H1 (cell line): ENCODE data around the gene MRI1. TPM values are rescaled to one million over a fixed set of nuclear protein-coding genes. Genes with fewer than 3 reads are reported as not detected.

Source experiments
- CTCF ChIA-PET: fragments of 300-600 bp; sonication (Branson Sonifier 250); formaldehyde crosslinking; loops from one replicate; lab custom pipeline; 2021; ENCODE audit not compliant: partially characterized antibody; lab: Charles Lee
- POLR2A ChIA-PET: fragments of 300-600 bp; sonication (Branson Sonifier 250); formaldehyde crosslinking; loops from one replicate; lab custom pipeline; 2021; ENCODE audit warnings: inconsistent platforms; ENCODE audit not compliant: partially characterized antibody; lab: Charles Lee
- DNase-seq, 2 experiments: peaks; one replicate each; pipeline versions ENCODE4 v3.0.0 to v3.0.0-alpha.2; 2010 to 2022; ENCODE audit warnings: low spot score in 2 of 2, low read depth in 1 of 2, mixed read lengths in 1 of 2
- FAIRE-seq: peaks from 2 replicates; lab custom pipeline; 2011; peaks lifted over from hg19 to GRCh38; lab: Jason Lieb, UNC
- H2AFZ ChIP-seq: 2 replicates; pipeline ENCODE4 v1.8.1; 2012; ENCODE audit warnings: low read length, inconsistent platforms
- H2AK5ac ChIP-seq: 2 replicates; pipeline ENCODE4 v1.6.1; 2013; ENCODE audit warnings: low read depth, low read length
- H2BK120ac ChIP-seq: replicated peaks from 2 replicates; pipeline ENCODE3; 2013; ENCODE audit warnings: low read depth, low read length, inconsistent platforms
- H2BK12ac ChIP-seq: 2 replicates; pipeline ENCODE4 v1.6.1; 2013; ENCODE audit warnings: low read depth, low read length
- H2BK15ac ChIP-seq: 2 replicates; pipeline ENCODE4 v1.6.1; 2013; ENCODE audit warnings: low read length
- H2BK20ac ChIP-seq: 2 replicates; pipeline ENCODE4 v1.6.1; 2013; ENCODE audit warnings: low read length
- H2BK5ac ChIP-seq: 2 replicates; pipeline ENCODE4 v1.6.1; 2013; ENCODE audit warnings: low read depth, low read length
- H3K14ac ChIP-seq: 2 replicates; pipeline ENCODE4 v1.6.1; 2013; ENCODE audit warnings: inconsistent platforms; ENCODE audit not compliant: insufficient read length
- H3K18ac ChIP-seq: 2 replicates; pipeline ENCODE4 v1.6.1; 2013; ENCODE audit warnings: low read length; ENCODE audit errors: extremely low read depth
- H3K23ac ChIP-seq: 2 replicates; pipeline ENCODE4 v1.6.1; 2013; ENCODE audit warnings: inconsistent platforms; ENCODE audit not compliant: insufficient read length
- H3K23me2 ChIP-seq: 2 replicates; pipeline ENCODE4 v1.6.1; 2013; ENCODE audit warnings: low read depth, low read length
- H3K27ac ChIP-seq: 2 replicates; pipeline ENCODE4 v1.6.1; 2011; ENCODE audit warnings: low read depth, low read length, inconsistent platforms
- H3K27me3 ChIP-seq, 4 experiments: replicated peaks in 1 of 4; 1 replicate in 1 of 4; 2 replicates in 3 of 4; pipeline versions ENCODE4 v1.6.1 to v1.8.1; 2011 to 2013; ENCODE audit warnings: low read length in 3 of 4, mild to moderate bottlenecking in 3 of 4, inconsistent platforms in 2 of 4, mixed read lengths in 2 of 4, moderate library complexity in 1 of 4; ENCODE audit not compliant: control insufficient read depth in 3 of 4, insufficient read depth in 3 of 4; ENCODE audit errors: extremely low read depth in 1 of 4
- H3K36me3 ChIP-seq, 4 experiments: 2 replicates each; pipeline versions ENCODE4 v1.6.1 to v1.8.1; 2011 to 2013; ENCODE audit warnings: mild to moderate bottlenecking in 4 of 4, low read length in 3 of 4, moderate library complexity in 2 of 4, control low read depth in 1 of 4, inconsistent platforms in 1 of 4; ENCODE audit not compliant: insufficient read depth in 4 of 4, control insufficient read depth in 2 of 4
- H3K4ac ChIP-seq: replicated peaks from 2 replicates; pipeline ENCODE3; 2013; ENCODE audit warnings: low read length, low read depth, mixed read lengths, inconsistent platforms; ENCODE audit not compliant: insufficient read length
- H3K4me1 ChIP-seq, 4 experiments: replicated peaks in 1 of 4; 1 replicate in 1 of 4; 2 replicates in 3 of 4; pipeline versions ENCODE4 v1.6.1 to v1.8.1; 2011 to 2013; ENCODE audit warnings: low read length in 3 of 4, inconsistent platforms in 2 of 4, mixed read lengths in 1 of 4; ENCODE audit not compliant: insufficient read depth in 4 of 4, control insufficient read depth in 3 of 4
- H3K4me2 ChIP-seq, 2 experiments: 2 replicates each; pipeline versions ENCODE4 v1.6.1 to v1.8.1; 2011 to 2013; ENCODE audit warnings: low read depth in 2 of 2, low read length in 2 of 2, control low read depth in 1 of 2, inconsistent platforms in 1 of 2, mild to moderate bottlenecking in 1 of 2; ENCODE audit not compliant: insufficient read depth in 1 of 2
- H3K4me3 ChIP-seq, 4 experiments: fragments of 200-600, 300-600 bp in 1 of 4; sonication (generic), shearing (Covaris generic), sonication (Bioruptor Twin) in 1 of 4; 2 replicates each; pipeline versions ENCODE4 v1.5.1 to v1.8.1; 2011 to 2016; ENCODE audit warnings: low read length in 4 of 4, low read depth in 3 of 4, control low read depth in 2 of 4, inconsistent platforms in 2 of 4, mild to moderate bottlenecking in 2 of 4, mixed read lengths in 1 of 4, moderate library complexity in 1 of 4; ENCODE audit not compliant: insufficient read depth in 2 of 4; ENCODE audit errors: extremely low read depth in 1 of 4
- H3K56ac ChIP-seq: replicated peaks from 2 replicates; pipeline ENCODE3; 2013; ENCODE audit warnings: low read depth, mild to moderate bottlenecking, mixed read lengths, low read length, inconsistent platforms; ENCODE audit not compliant: insufficient read length
- H3K79me1 ChIP-seq: 2 replicates; pipeline ENCODE4 v1.6.1; 2013; ENCODE audit warnings: low read depth, low read length, control low read depth
- H3K79me2 ChIP-seq, 2 experiments: 2 replicates each; pipeline versions ENCODE4 v1.6.1 to v1.8.1; 2012 to 2013; ENCODE audit warnings: low read length in 2 of 2, mild to moderate bottlenecking in 2 of 2, inconsistent platforms in 1 of 2; ENCODE audit not compliant: insufficient read depth in 2 of 2, control insufficient read depth in 1 of 2
- H3K9ac ChIP-seq, 4 experiments: replicated peaks in 1 of 4; 1 replicate in 1 of 4; 2 replicates in 3 of 4; pipeline versions ENCODE4 v1.6.1 to v1.8.1; 2011 to 2013; ENCODE audit warnings: low read depth in 3 of 4, low read length in 3 of 4, control low read depth in 2 of 4, mild to moderate bottlenecking in 2 of 4, moderate library complexity in 2 of 4, inconsistent platforms in 1 of 4; ENCODE audit errors: extremely low read depth in 1 of 4
- H3K9me3 ChIP-seq, 2 experiments: 2 replicates each; pipeline versions ENCODE4 v1.6.1 to v1.8.1; 2012 to 2013; ENCODE audit warnings: mild to moderate bottlenecking in 2 of 2, moderate library complexity in 2 of 2, control low read depth in 1 of 2, inconsistent platforms in 1 of 2, low read depth in 1 of 2, low read length in 1 of 2, mixed read lengths in 1 of 2; ENCODE audit not compliant: insufficient read depth in 2 of 2
- H4K20me1 ChIP-seq, 2 experiments: replicated peaks in 1 of 2; 2 replicates each; pipeline versions ENCODE3 to v1.8.1; 2011 to 2013; ENCODE audit warnings: inconsistent platforms in 2 of 2, low read length in 2 of 2, mild to moderate bottlenecking in 1 of 2; ENCODE audit not compliant: insufficient read depth in 2 of 2, control insufficient read depth in 1 of 2
- H4K5ac ChIP-seq: 2 replicates; pipeline ENCODE4 v1.6.1; 2013; ENCODE audit warnings: low read length, low read depth, mixed read lengths, inconsistent platforms; ENCODE audit not compliant: insufficient read length
- H4K8ac ChIP-seq: 2 replicates; pipeline ENCODE4 v1.8.0; 2013; ENCODE audit warnings: mild to moderate bottlenecking, moderate library complexity, low read length, inconsistent platforms; ENCODE audit not compliant: insufficient read depth; ENCODE audit errors: extremely low read depth
- H4K91ac ChIP-seq: replicated peaks from 2 replicates; pipeline ENCODE3; 2013; ENCODE audit warnings: low read length, mixed read lengths, inconsistent platforms; ENCODE audit not compliant: insufficient read length
- BACH1 ChIP-seq: IDR thresholded peaks from 2 replicates; pipeline ENCODE4 v1.6.1; 2012; ENCODE audit warnings: low read length, improper control_type of control experiment
- BRCA1 ChIP-seq: IDR thresholded peaks from 2 replicates; pipeline ENCODE4 v1.6.1; 2012; ENCODE audit warnings: low read depth, low read length, improper control_type of control experiment
- CBX5 ChIP-seq: fragments of 300-800, 300-1000 bp; sonication (generic); IDR thresholded peaks from 2 replicates; pipeline ENCODE4 v1.7.1; 2016; ENCODE audit warnings: antibody characterized with exemption, low read length, low read depth
- CEBPB ChIP-seq: IDR thresholded peaks from 2 replicates; pipeline ENCODE4 v1.6.1; 2012; ENCODE audit warnings: low read depth, low read length
- CTBP2 ChIP-seq: IDR thresholded peaks from 2 replicates; pipeline ENCODE4 v1.7.0; 2011; ENCODE audit warnings: borderline replicate concordance, mild to moderate bottlenecking, moderate library complexity, mixed read lengths, low read length; ENCODE audit not compliant: insufficient read depth, insufficient read length
- MAFK ChIP-seq: IDR thresholded peaks from 2 replicates; pipeline ENCODE4 v1.6.1; 2012; ENCODE audit warnings: low read depth, mild to moderate bottlenecking, improper control_type of control experiment, low read length
- PHF8 ChIP-seq: fragments of 200-600 bp; sonication (generic); conservative IDR thresholded peaks from 2 replicates; pipeline ENCODE4 v1.7.1; 2012; ENCODE audit warnings: low read depth, mild to moderate bottlenecking, inconsistent platforms, low read length, moderate library complexity
- SP4 ChIP-seq: IDR thresholded peaks from 2 replicates; pipeline ENCODE4 v1.6.1; 2012; ENCODE audit warnings: low read length, inconsistent platforms
- TAF1 ChIP-seq: IDR thresholded peaks from 2 replicates; pipeline ENCODE4 v1.6.1; 2011; ENCODE audit warnings: mild to moderate bottlenecking, low read depth, low read length
- WGBS, 2 experiments: shearing (Covaris generic) in 1 of 2; methylation state at CpG; one replicate each; pipeline versions ENCODE4 v1.1.6 to v1.1.7; 2013 to 2015; ENCODE audit warnings: low lambda C conversion rate in 2 of 2, mixed read lengths in 2 of 2, inconsistent platforms in 1 of 2, low coverage in 1 of 2, missing lambda C conversion rate in 1 of 2; ENCODE audit not compliant: insufficient replicate concordance in 2 of 2, insufficient coverage in 1 of 2, insufficient read length in 1 of 2; ENCODE audit errors: extremely low coverage in 1 of 2, missing lambda C conversion rate in 1 of 2; 5-methylcytosine and 5-hydroxymethylcytosine counted together
- polyA plus RNA-seq, 7 experiments: library from polyadenylated mRNA; depleted of rRNA in 3 of 7; stranded (reverse) in 5 of 7; unstranded in 2 of 7; fragments of >200 nt in 5 of 7; fragments of 200-250 nt in 2 of 7; gene quantifications; 1 replicate in 5 of 7; 2 replicates in 1 of 7; 4 replicates in 1 of 7; pipeline versions ENCODE4 v1.2.1 to v1.2.3, GENCODE V29; 2011 to 2013; ENCODE audit warnings: missing spikeins in 2 of 7, mixed read lengths in 2 of 7
- total RNA-seq: library from RNA; stranded (reverse); fragmentation: NEBNext Ultra II Directional; extraction: Animal tissue kit (Norgen Biotek cat#: 25700); gene quantifications from 2 replicates; pipeline ENCODE4 v1.2.1, GENCODE V29; 2021

The MRI1 gene
- total and polyA plus RNA-seq, 2 of the 8 experiments (the other 6 are each of a cell fraction or from before 2014, with no cell fraction given), result 24.5 to 29.5 TPM

GRCh38 chr19:13747098-13747453, 17.2 kb upstream of the MRI1 start:
- Histone ChIP-seq H4K20me1 (no peaks in the 10 kb centered on the region), H2AK5ac (no peak overlapping the region), H2BK120ac (no peak overlapping the region), H4K8ac (no peak overlapping the region), H2BK15ac (no peak overlapping the region), H3K18ac (no peak overlapping the region), H3K79me1 (peaks cover 2% of the 10 kb centered on the region; the same call in 1 of the 2 replicates), H2BK5ac (no peak overlapping the region), H4K91ac (no peak overlapping the region), H2AFZ (no peak overlapping the region), H3K36me3 (peaks cover 0 to 2% (median 1%) of the 10 kb centered on the region in 4 experiments; a peak in 2 of 8 replicates), H3K56ac (no peak overlapping the region), H3K4me3 (peak overlapping the region in 1 of 4 experiments; percentile 45; a peak in 2 of 8 replicates), H3K9ac (no peak overlapping the region), H3K14ac (no peak overlapping the region), H2BK12ac (no peak overlapping the region), H3K4me2 (no peak overlapping the region; a peak in 1 of 4 replicates), H3K27me3 (no peaks in the 10 kb centered on the region), H3K23ac (no peak overlapping the region), H3K27ac (no peak overlapping the region), H3K79me2 (no peaks in the 10 kb centered on the region; a peak in 1 of 4 replicates), H4K5ac (no peak overlapping the region), H2BK20ac (no peak overlapping the region), H3K23me2 (peaks cover 6% of the 10 kb centered on the region; the same call in 1 of the 2 replicates), H3K4ac (no peak overlapping the region), H3K9me3 (no peaks in the 10 kb centered on the region; a peak in 1 of 4 replicates), H3K4me1 (peaks cover 0 to 5% (median 1%) of the 10 kb centered on the region in 4 experiments; a peak in 3 of 7 replicates)
- WGBS, 2 experiments, result 90% methylated on average over 8 of the region's 8 CpGs; no CpG with 5 or more reads in 1 of the 2 experiments
- ChIA-PET POLR2A (interaction anchor here (0.8 to 2.0 kb wide), 5 partner anchors 9 to 95 kb away, joined by 3 to 10 read pairs (median 5); no protein-coding TSS in a partner anchor), CTCF (interaction anchor here (0.9 to 2.0 kb wide), 3 partner anchors 18 to 388 kb away, joined by 3 to 7 read pairs (median 3); no protein-coding TSS in a partner anchor)
- FAIRE-seq, result no peak
- TF ChIP-seq CEBPB (no peak), MAFK (no peak), BRCA1 (no peak), CBX5 (no peak), TAF1 (no peak), PHF8 (no peak), CTBP2 (no peak), SP4 (no peak), BACH1 (no peak)
- no peak for DNase-seq
